GM12878 (cell line): Measurements from ENCODE around the gene CTNNB1. TPM values are rescaled to one million over a fixed set of nuclear protein-coding genes. Genes with fewer than 3 reads are reported as not detected.

ENCODE experiments used
- ATAC-seq: fragments of 200-7000 bp; cut with Tn5 transposase; 3 replicates; pipeline ENCODE4 v1.9.1; 2020; ENCODE audit warnings: mild to moderate bottlenecking, moderate library complexity
- BruUV-seq: library from RNA; stranded (reverse); fragments of 400-500 nt; replicated peaks from 2 replicates; lab custom pipeline; 2021; lab: Mats Ljungman, UMichigan
- CTCF ChIA-PET: fragments of 300-600 bp; sonication (Branson Sonifier 250); formaldehyde crosslinking; extraction: SDS; loops from one replicate; lab custom pipeline; 2021; ENCODE audit warnings: inconsistent platforms; lab: Yijun Ruan, JAX
- POLR2A ChIA-PET: fragments of 350-600 bp; formaldehyde crosslinking; extraction: SDS; loops from one replicate; lab custom pipeline; 2021; ENCODE audit warnings: inconsistent platforms; lab: Charles Lee
- RAD21 ChIA-PET: fragments of 300-600 bp; sonication (Branson Sonifier 250); formaldehyde crosslinking; loops from one replicate; lab custom pipeline; 2023; ENCODE audit warnings: antibody characterized with exemption; ENCODE audit not compliant: unreplicated experiment; lab: Charles Lee
- SMC1A ChIA-PET: fragments of 300-600 bp; sonication (Branson Sonifier 250); formaldehyde crosslinking; loops from one replicate; lab custom pipeline; 2023; ENCODE audit not compliant: unreplicated experiment, uncharacterized antibody; lab: Charles Lee
- DNase-seq: peaks from one replicate; pipeline ENCODE4 v3.0.0-alpha.2; 2011; ENCODE audit warnings: low read depth, low spot score
- FAIRE-seq: peaks from 3 replicates; lab custom pipeline; 2011; peaks lifted over from hg19 to GRCh38; lab: Jason Lieb, UNC
- H2AFZ ChIP-seq: 2 replicates; pipeline ENCODE4 v1.6.0; 2011; ENCODE audit warnings: low read depth, low read length, control low read depth; ENCODE audit not compliant: control insufficient read depth
- H3K27ac ChIP-seq: 2 replicates; pipeline ENCODE4 v1.5.1; 2011; ENCODE audit warnings: control low read depth; ENCODE audit not compliant: control insufficient read depth, insufficient read depth
- H3K27me3 ChIP-seq, 2 experiments: replicated peaks in 1 of 2; 2 replicates each; pipeline versions ENCODE4 v1.6.0 to v1.6.1; 2011; ENCODE audit warnings: low read length in 1 of 2; ENCODE audit not compliant: control insufficient read depth in 2 of 2, insufficient read depth in 2 of 2
- H3K36me3 ChIP-seq, 2 experiments: 2 replicates each; pipeline ENCODE4 v1.5.1; 2011; ENCODE audit warnings: low read length in 1 of 2; ENCODE audit not compliant: control insufficient read depth in 2 of 2, insufficient read depth in 2 of 2
- H3K4me1 ChIP-seq: 2 replicates; pipeline ENCODE4 v1.6.1; 2011; ENCODE audit warnings: mild to moderate bottlenecking, low read length, moderate library complexity, mixed read lengths; ENCODE audit not compliant: control insufficient read depth, insufficient read depth
- H3K4me2 ChIP-seq: 2 replicates; pipeline ENCODE4 v1.6.0; 2011; ENCODE audit warnings: control low read depth; ENCODE audit not compliant: control insufficient read depth, insufficient read depth
- H3K4me3 ChIP-seq: fragments of 200-600 bp; sonication (generic); 2 replicates; pipeline ENCODE4 v1.5.1; 2016
- H3K79me2 ChIP-seq: 2 replicates; pipeline ENCODE4 v1.6.0; 2011; ENCODE audit warnings: low read length; ENCODE audit not compliant: control insufficient read depth, insufficient read depth
- H3K9ac ChIP-seq: 2 replicates; pipeline ENCODE4 v1.8.0; 2011; ENCODE audit warnings: low read length, control low read depth, mixed read lengths; ENCODE audit not compliant: control insufficient read depth, insufficient read depth
- H3K9me3 ChIP-seq: replicated peaks from 3 replicates; pipeline ENCODE4 v1.5.1; 2011; ENCODE audit warnings: mild to moderate bottlenecking, low read length; ENCODE audit not compliant: control insufficient read depth, insufficient read depth
- H4K20me1 ChIP-seq: 2 replicates; pipeline ENCODE4 v1.6.0; 2011; ENCODE audit not compliant: control insufficient read depth, insufficient read depth
- BACH1 ChIP-seq: fragments of 450-650 bp; IDR thresholded peaks from 2 replicates; pipeline ENCODE4 v1.6.1; 2017; ENCODE audit warnings: mild to moderate bottlenecking, borderline replicate concordance
- CUX1 ChIP-seq: IDR thresholded peaks from 2 replicates; pipeline ENCODE4 v1.6.1; 2012; ENCODE audit warnings: improper control_type of control experiment, low read depth, low read length; ENCODE audit not compliant: insufficient replicate concordance
- ETV6 ChIP-seq, 2 experiments: fragments of 450-650 bp in 1 of 2; IDR thresholded peaks in 1 of 2; conservative IDR thresholded peaks in 1 of 2; 2 replicates each; pipeline ENCODE4 v1.6.1; 2014; ENCODE audit warnings: antibody characterized with exemption in 1 of 2, borderline replicate concordance in 1 of 2, low read depth in 1 of 2, mild to moderate bottlenecking in 1 of 2, moderate library complexity in 1 of 2
- FOS ChIP-seq: IDR thresholded peaks from 3 replicates; pipeline ENCODE4 v1.6.1; 2011; ENCODE audit warnings: borderline replicate concordance; ENCODE audit not compliant: insufficient read length; ENCODE audit errors: extremely low read depth
- HCFC1 ChIP-seq: fragments of 150-350 bp; IDR thresholded peaks from 2 replicates; pipeline ENCODE4 v1.6.1; 2014; ENCODE audit warnings: low read length
- NBN ChIP-seq: fragments of 450-650 bp; IDR thresholded peaks from 2 replicates; pipeline ENCODE4 v1.6.1; 2016
- NFXL1 ChIP-seq: fragments of 450-650 bp; IDR thresholded peaks from 2 replicates; pipeline ENCODE4 v1.6.1; 2017; ENCODE audit warnings: antibody characterized with exemption, mild to moderate bottlenecking, borderline replicate concordance
- POLR2A ChIP-seq: IDR thresholded peaks from 2 replicates; pipeline ENCODE4 v1.6.1; 2011; ENCODE audit warnings: low read depth, mild to moderate bottlenecking, low read length
- POLR2AphosphoS5 ChIP-seq: IDR thresholded peaks from 2 replicates; pipeline ENCODE4 v1.6.1; 2011; ENCODE audit warnings: mild to moderate bottlenecking, low read length, inconsistent platforms
- STAT1 ChIP-seq: fragments of 450-650 bp; conservative IDR thresholded peaks from 2 replicates; pipeline ENCODE4 v1.6.1; 2014; ENCODE audit warnings: antibody characterized with exemption, mild to moderate bottlenecking
- ZNF274 ChIP-seq: IDR thresholded peaks from one replicate; pipeline ENCODE4 v1.8.0; 2011; ENCODE audit not compliant: insufficient read length, insufficient read depth
- ZNF622 ChIP-seq: fragments of 450-650 bp; IDR thresholded peaks from 2 replicates; pipeline ENCODE4 v1.6.1; 2017; ENCODE audit warnings: mild to moderate bottlenecking, inconsistent platforms
- WGBS: methylation state at CpG from one replicate; pipeline ENCODE4 v1.1.6; 2016; ENCODE audit warnings: low lambda C conversion rate; ENCODE audit not compliant: insufficient replicate concordance, insufficient coverage; ENCODE audit errors: missing lambda C conversion rate; 5-methylcytosine and 5-hydroxymethylcytosine counted together
- in situ Hi-C: fragments of 300-500 bp; cut with MboI; formaldehyde crosslinking; loops from 9 replicates; pipeline ENCODE4 v1.14.3; 2018; ENCODE audit warnings: mixed read lengths
- intact Hi-C: fragments of 100-400 bp; cut with micrococcal nuclease; formaldehyde crosslinking; loops from one replicate; pipeline ENCODE4 v1.14.2; 2022; ENCODE audit not compliant: unreplicated experiment
- polyA plus RNA-seq, 11 experiments: library from polyadenylated mRNA; depleted of rRNA in 4 of 11; unstranded in 6 of 11; stranded (reverse) in 5 of 11; fragments of >200 nt; fragmentation: Nextera tagmentation in 4 of 11; fragmentation: Illumina TruSeq in 1 of 11; extraction: Ambion mirVana in 4 of 11; extraction: Trizol in 1 of 11; gene quantifications; 1 replicate in 1 of 11; 2 replicates in 10 of 11; pipeline versions ENCODE4 v1.2.1 to v1.2.3, GENCODE V29; 2011 to 2016; ENCODE audit warnings: inconsistent platforms in 2 of 11, missing spikeins in 2 of 11, low read depth in 1 of 11
- total RNA-seq, 4 experiments: library from RNA; depleted of rRNA in 3 of 4; stranded (reverse); fragments of >200 nt in 3 of 4; fragmentation: Illumina TruSeq in 1 of 4; extraction: Trizol in 1 of 4; gene quantifications; 2 replicates each; pipeline versions ENCODE4 v1.2.1 to v1.2.3, GENCODE V29; 2013 to 2021

Gene CTNNB1
- total and polyA plus RNA-seq, 10 of the 15 experiments (the other 5 are each of a cell fraction or from before 2014, with no cell fraction given) = 30.4 to 217 (median 138) TPM

- TF ChIP-seq ZNF274 (no peak), BACH1 (0 out of 2 replicates have a peak, but pooled peaks have one; percentile 21), NBN (no peak), ZNF622 (no peak), POLR2A (peak; percentile 53), STAT1 (no peak)
- ChIA-PET POLR2A (no interaction called here), SMC1A (interaction anchor here (0.7 to 1.6 kb wide), 3 partner anchors 10 to 308 kb away, joined by 3 to 5 read pairs (median 5); no protein-coding TSS in a partner anchor), RAD21 (no interaction called here), CTCF (no interaction called here)
- intact Hi-C loops (no loop called here), in situ Hi-C loops (no loop called here)
- DNase-seq (no peak), ATAC-seq (0 out of 3 replicates have a peak, but pooled peaks have one; percentile 14), FAIRE-seq (no peak)
- no peaks in the 10 kb centered on the region for H3K27me3 ChIP-seq
- H3K27ac ChIP-seq = no peak overlapping the region
- H3K4me3 ChIP-seq = no peak overlapping the region
- no peak overlapping the region for H3K4me2 ChIP-seq
- no peak overlapping the region for H3K9ac ChIP-seq
- no peaks in the 10 kb centered on the region for H3K9me3 ChIP-seq
- WGBS = 90% methylated on average over 7 of the region's 7 CpGs
- no peak overlapping the region for H2AFZ ChIP-seq
- BruUV-seq = TSS peak; percentile 22
- H3K79me2 ChIP-seq = no peaks in the 10 kb centered on the region
- H3K36me3 ChIP-seq = peaks cover 7% of the 10 kb centered on the region in 2 experiments
- no peaks in the 10 kb centered on the region for H3K4me1 ChIP-seq
- no peaks in the 10 kb centered on the region for H4K20me1 ChIP-seq
These were observed 42.7 kb downstream of the CTNNB1 start for GRCh38 chr3:41241800-41242571.

GRCh38 chr3:41243183-41243582 lies 43.9 kb downstream of the CTNNB1 start:
- H3K36me3 ChIP-seq = peaks cover 2% of the 10 kb centered on the region in 2 experiments
- no peaks in the 10 kb centered on the region for H4K20me1 ChIP-seq
- no TSS peak for BruUV-seq
- no peak for FAIRE-seq
- no peak overlapping the region for H3K4me3 ChIP-seq
- no peaks in the 10 kb centered on the region for H3K27me3 ChIP-seq
- POLR2A ChIA-PET = no interaction called here
- H3K9me3 ChIP-seq = no peaks in the 10 kb centered on the region
- intact Hi-C loops = no loop called here
- ATAC-seq = no peak
- DNase-seq = no peak
- no peak for TF ChIP-seq FOS
- no peak for TF ChIP-seq CUX1
- TF ChIP-seq NFXL1 = no peak
- peak; percentile 66; the same call in 1 of the 2 replicates for TF ChIP-seq POLR2AphosphoS5
- TF ChIP-seq ETV6 (conservative IDR thresholded peaks at IDR 0.05 in 1 of 2, IDR thresholded peaks at IDR 0.05 in 1 of 2; ENCODE audit: borderline replicate concordance in 1 of 2, low read depth in 1 of 2) = no peak
- TF ChIP-seq HCFC1 = no peak
- TF ChIP-seq, all 136 proteins: peak for 1
- in situ Hi-C loops = no loop called here
- Histone ChIP-seq H3K79me2 (no peaks in the 10 kb centered on the region), H3K4me1 (no peaks in the 10 kb centered on the region), H2AFZ (no peak overlapping the region), H3K9ac (no peak overlapping the region), H3K4me2 (no peak overlapping the region), H3K27ac (no peak overlapping the region)
- CTCF ChIA-PET = no interaction called here
- RAD21 ChIA-PET = no interaction called here
- WGBS = 77% methylated on average over 2 of the region's 2 CpGs
- SMC1A ChIA-PET = no interaction called here
